H9 (cell line): Measurements from ENCODE around the gene HEPN1. TPM values are rescaled to one million over a fixed set of nuclear protein-coding genes. Genes with fewer than 3 reads are reported as not detected.

Experiments
- DNase-seq: peaks from one replicate; pipeline ENCODE4 v3.0.0-alpha.2; 2017
- H2AFZ ChIP-seq: one replicate; pipeline ENCODE4 v1.6.1; 2013; ENCODE audit warnings: mild to moderate bottlenecking, low read length, control low read depth, moderate library complexity
- H2AK5ac ChIP-seq: 2 replicates; pipeline ENCODE4 v1.6.1; 2013; ENCODE audit warnings: low read length, control low read depth, mixed read lengths; ENCODE audit not compliant: insufficient read length
- H2BK120ac ChIP-seq: one replicate; pipeline ENCODE4 v1.6.1; 2013; ENCODE audit warnings: low read depth, mild to moderate bottlenecking, low read length, control low read depth, inconsistent platforms; ENCODE audit not compliant: poor library complexity, severe bottlenecking
- H2BK12ac ChIP-seq: 2 replicates; pipeline ENCODE4 v1.6.1; 2013; ENCODE audit warnings: low read length, control low read depth, mixed read lengths, low read depth; ENCODE audit not compliant: insufficient read length
- H2BK15ac ChIP-seq: 2 replicates; pipeline ENCODE4 v1.6.1; 2013; ENCODE audit warnings: low read depth, low read length, control low read depth
- H2BK20ac ChIP-seq: one replicate; pipeline ENCODE4 v1.6.1; 2013; ENCODE audit warnings: low read depth, mild to moderate bottlenecking, low read length, control low read depth, inconsistent platforms; ENCODE audit not compliant: poor library complexity, severe bottlenecking
- H2BK5ac ChIP-seq: 2 replicates; pipeline ENCODE4 v1.6.1; 2013; ENCODE audit warnings: low read length, control low read depth, mixed read lengths; ENCODE audit not compliant: insufficient read length
- H3K14ac ChIP-seq: 2 replicates; pipeline ENCODE4 v1.6.1; 2013; ENCODE audit warnings: low read length, control low read depth; ENCODE audit not compliant: insufficient read depth
- H3K18ac ChIP-seq: 2 replicates; pipeline ENCODE4 v1.6.1; 2013; ENCODE audit warnings: low read depth, mild to moderate bottlenecking, mixed read lengths, low read length, control low read depth; ENCODE audit not compliant: insufficient read length
- H3K23ac ChIP-seq: 2 replicates; pipeline ENCODE4 v1.6.1; 2013; ENCODE audit warnings: low read length, control low read depth, mixed read lengths, low read depth; ENCODE audit not compliant: insufficient read length
- H3K23me2 ChIP-seq: 2 replicates; pipeline ENCODE4 v1.6.1; 2013; ENCODE audit warnings: low read depth, mild to moderate bottlenecking, mixed read lengths, low read length, control low read depth; ENCODE audit not compliant: insufficient read length, poor library complexity, severe bottlenecking
- H3K27ac ChIP-seq: 2 replicates; pipeline ENCODE4 v1.5.1; 2013; ENCODE audit warnings: low read length, control low read depth, mixed read lengths, low read depth; ENCODE audit not compliant: insufficient read length
- H3K27me3 ChIP-seq: 2 replicates; pipeline ENCODE4 v1.6.1; 2013; ENCODE audit warnings: low read length, control low read depth, inconsistent platforms; ENCODE audit not compliant: insufficient read depth
- H3K4ac ChIP-seq: 2 replicates; pipeline ENCODE4 v1.6.1; 2013; ENCODE audit warnings: low read depth, mild to moderate bottlenecking, control low read depth, inconsistent platforms, low read length, moderate library complexity
- H3K4me1 ChIP-seq: 2 replicates; pipeline ENCODE4 v1.6.1; 2013; ENCODE audit warnings: low read length, control low read depth, inconsistent platforms; ENCODE audit not compliant: insufficient read depth
- H3K4me2 ChIP-seq: 2 replicates; pipeline ENCODE4 v1.6.1; 2013; ENCODE audit warnings: low read length, control low read depth, mixed read lengths; ENCODE audit not compliant: insufficient read length, insufficient read depth
- H3K56ac ChIP-seq: 2 replicates; pipeline ENCODE4 v1.6.1; 2013; ENCODE audit warnings: low read depth, mild to moderate bottlenecking, mixed read lengths, low read length, control low read depth; ENCODE audit not compliant: insufficient read length
- H3K79me1 ChIP-seq: 2 replicates; pipeline ENCODE4 v1.6.1; 2013; ENCODE audit warnings: low read depth, mild to moderate bottlenecking, moderate library complexity, low read length, control low read depth, inconsistent platforms; ENCODE audit not compliant: insufficient read depth, poor library complexity, severe bottlenecking
- H3K79me2 ChIP-seq: 2 replicates; pipeline ENCODE4 v1.6.1; 2013; ENCODE audit warnings: low read length, control low read depth, inconsistent platforms; ENCODE audit not compliant: insufficient read depth
- H3K9ac ChIP-seq: 2 replicates; pipeline ENCODE4 v1.6.1; 2013; ENCODE audit warnings: low read length, control low read depth, mixed read lengths; ENCODE audit not compliant: insufficient read length; ENCODE audit errors: extremely low read depth
- H3K9me3 ChIP-seq: one replicate; pipeline ENCODE4 v1.6.1; 2013; ENCODE audit warnings: low read depth, low read length, inconsistent platforms; ENCODE audit not compliant: control insufficient read depth
- H3T11ph ChIP-seq: one replicate; pipeline ENCODE4 v1.6.1; 2013; ENCODE audit warnings: mild to moderate bottlenecking, low read length, control low read depth, inconsistent platforms
- H4K20me1 ChIP-seq: one replicate; pipeline ENCODE4 v1.6.1; 2013; ENCODE audit not compliant: control insufficient read depth, insufficient read length, insufficient read depth
- H4K5ac ChIP-seq: 2 replicates; pipeline ENCODE4 v1.6.1; 2013; ENCODE audit warnings: low read depth, mild to moderate bottlenecking, mixed read lengths, low read length, control low read depth; ENCODE audit not compliant: insufficient read length
- H4K8ac ChIP-seq: replicated peaks from 2 replicates; pipeline ENCODE4 v1.6.1; 2013; ENCODE audit warnings: low read length, control low read depth, mixed read lengths, low read depth; ENCODE audit not compliant: insufficient read length
- H4K91ac ChIP-seq: 2 replicates; pipeline ENCODE4 v1.6.1; 2013; ENCODE audit warnings: low read depth, mild to moderate bottlenecking, moderate library complexity, mixed read lengths, low read length, control low read depth; ENCODE audit not compliant: insufficient read length
- H3K27ac Mint-ChIP-seq, 3 experiments: 2 replicates in 2 of 3; 3 replicates in 1 of 3; pipeline ENCODE4 v1.8.0; 2020 to 2021; ENCODE audit warnings: mixed read lengths in 3 of 3, mild to moderate bottlenecking in 1 of 3, moderate library complexity in 1 of 3
- H3K27me3 Mint-ChIP-seq: 2 replicates; pipeline ENCODE4 v1.8.0; 2021; ENCODE audit warnings: low read depth, mild to moderate bottlenecking, moderate library complexity, mixed read lengths
- H3K36me3 Mint-ChIP-seq, 3 experiments: 2 replicates in 2 of 3; 3 replicates in 1 of 3; pipeline ENCODE4 v1.8.0; 2020 to 2021; ENCODE audit warnings: low read depth in 3 of 3, mixed read lengths in 3 of 3; ENCODE audit not compliant: insufficient read depth in 1 of 3
- H3K4me1 Mint-ChIP-seq, 2 experiments: 2 replicates each; pipeline ENCODE4 v1.8.0; 2020; ENCODE audit warnings: mixed read lengths in 2 of 2
- H3K4me3 Mint-ChIP-seq, 2 experiments: 2 replicates in 1 of 2; 3 replicates in 1 of 2; pipeline ENCODE4 v1.8.0; 2020 to 2021; ENCODE audit warnings: mild to moderate bottlenecking in 2 of 2, mixed read lengths in 2 of 2, moderate library complexity in 1 of 2
- H3K9me3 Mint-ChIP-seq, 2 experiments: 2 replicates in 1 of 2; 3 replicates in 1 of 2; pipeline ENCODE4 v1.8.0; 2020; ENCODE audit warnings: mild to moderate bottlenecking in 2 of 2, mixed read lengths in 2 of 2, moderate library complexity in 1 of 2
- CTCF ChIP-seq: fragments of 200-600 bp; sonication (generic); conservative IDR thresholded peaks from 3 replicates; pipeline ENCODE4 v1.8.0; 2021; ENCODE audit warnings: antibody characterized with exemption, mild to moderate bottlenecking
- WGBS: extraction: QIAGEN DNeasy Blood & Tissue Kit; methylation state at CpG from one replicate; pipeline ENCODE4 v1.1.7; 2013; ENCODE audit warnings: missing lambda C conversion rate, low lambda C conversion rate, mixed read lengths; ENCODE audit not compliant: insufficient read length; ENCODE audit errors: extremely low coverage; 5-methylcytosine and 5-hydroxymethylcytosine counted together
- total RNA-seq: library from RNA; stranded (reverse); gene quantifications from 2 replicates; pipeline ENCODE4 v1.2.1, GENCODE V29; 2021

Gene HEPN1
- total RNA-seq, 1 experiment from 2014 or later = not detected

GRCh38 chr11:124889191-124890091 lies 29.6 kb upstream of the HEPN1 start:
- Mint-ChIP-seq H3K27me3 (peaks cover 33% of the 10 kb centered on the region), H3K9me3 (no peaks in the 10 kb centered on the region), H3K4me1 (no peaks in the 10 kb centered on the region), H3K36me3 (no peaks in the 10 kb centered on the region), H3K4me3 (no peak overlapping the region), H3K27ac (no peak overlapping the region)
- Histone ChIP-seq H3T11ph (no peak overlapping the region), H4K91ac (no peak overlapping the region), H3K79me1 (no peaks in the 10 kb centered on the region), H3K4ac (no peak overlapping the region), H3K23ac (no peak overlapping the region), H3K9ac (no peak overlapping the region), H3K14ac (no peak overlapping the region), H3K18ac (no peak overlapping the region), H2BK15ac (no peak overlapping the region), H2AK5ac (no peak overlapping the region), H2BK12ac (no peak overlapping the region), H3K23me2 (no peaks in the 10 kb centered on the region), H3K79me2 (no peaks in the 10 kb centered on the region), H4K20me1 (no peaks in the 10 kb centered on the region), H2AFZ (no peak overlapping the region), H3K56ac (no peak overlapping the region), H3K27ac (no peak overlapping the region), H2BK20ac (no peak overlapping the region), H2BK120ac (no peak overlapping the region), H3K4me2 (no peak overlapping the region), H4K8ac (no peak overlapping the region), H3K9me3 (no peaks in the 10 kb centered on the region), H3K27me3 (no peaks in the 10 kb centered on the region; the same call in 1 of the 2 replicates), H2BK5ac (no peak overlapping the region), H3K4me1 (no peaks in the 10 kb centered on the region), H4K5ac (no peak overlapping the region)
- WGBS = no CpG with 5 or more reads among the region's 2 CpGs
- DNase-seq = no peak
- no peak for TF ChIP-seq CTCF
